Liver (tissue), 9 donors: Measurements from ENCODE around the gene BZW2. TPM values are rescaled to one million over a fixed set of nuclear protein-coding genes. Genes with fewer than 3 reads are reported as not detected.

Experiments used
- DNase-seq: peaks from one replicate; pipeline ENCODE4 v3.0.0-alpha.2; 2017; ENCODE audit warnings: low spot score
- H3K27ac ChIP-seq, 2 donors: one replicate each; pipeline ENCODE4 v1.7.0; 2013; ENCODE audit warnings: inconsistent platforms in 2 of 2, low read length in 2 of 2, control low read depth in 1 of 2, low read depth in 1 of 2, mild to moderate bottlenecking in 1 of 2
- H3K27me3 ChIP-seq, 4 donors: one replicate each; pipeline versions ENCODE4 v1.6.1 to v1.7.0; 2013; ENCODE audit warnings: low read length in 3 of 4, inconsistent platforms in 1 of 4, mild to moderate bottlenecking in 1 of 4, moderate library complexity in 1 of 4; ENCODE audit not compliant: control insufficient read depth in 4 of 4, insufficient read depth in 4 of 4
- H3K36me3 ChIP-seq, 4 donors: one replicate each; pipeline versions ENCODE4 v1.6.1 to v1.7.0; 2013; ENCODE audit warnings: low read length in 3 of 4, mild to moderate bottlenecking in 3 of 4, low read depth in 1 of 4, moderate library complexity in 1 of 4; ENCODE audit not compliant: control insufficient read depth in 4 of 4, insufficient read depth in 3 of 4
- H3K4me1 ChIP-seq, 4 donors: one replicate each; pipeline versions ENCODE4 v1.6.1 to v1.7.0; 2013; ENCODE audit warnings: low read length in 3 of 4, mild to moderate bottlenecking in 3 of 4, moderate library complexity in 1 of 4; ENCODE audit not compliant: control insufficient read depth in 4 of 4, insufficient read depth in 4 of 4
- H3K4me3 ChIP-seq, 3 donors: one replicate each; pipeline versions ENCODE4 v1.6.1 to v1.7.0; 2013; ENCODE audit warnings: low read length in 3 of 3, control low read depth in 1 of 3, low read depth in 1 of 3, mild to moderate bottlenecking in 1 of 3
- H3K9ac ChIP-seq, 2 donors: one replicate each; pipeline ENCODE4 v1.7.0; 2013; ENCODE audit warnings: low read length in 2 of 2, mild to moderate bottlenecking in 2 of 2, moderate library complexity in 2 of 2, control low read depth in 1 of 2, low read depth in 1 of 2
- H3K9me3 ChIP-seq, 4 donors: one replicate each; pipeline versions ENCODE4 v1.6.1 to v1.7.0; 2013; ENCODE audit warnings: low read length in 3 of 4; ENCODE audit not compliant: control insufficient read depth in 4 of 4
- CTCF ChIP-seq: fragments of 150-350 bp; IDR thresholded peaks from 2 replicates; pipeline ENCODE4 v1.5.1; 2017; ENCODE audit warnings: improper control_type of control experiment, low read depth, low read length; ENCODE audit not compliant: missing input control
- EGR1 ChIP-seq, 2 donors: IDR thresholded peaks; 2 replicates each; pipeline ENCODE4 v1.6.1; 2016 to 2018; ENCODE audit warnings: antibody characterized with exemption in 2 of 2, low read depth in 2 of 2
- FOXA1 ChIP-seq: IDR thresholded peaks from 2 replicates; pipeline ENCODE4 v1.6.1; 2016; ENCODE audit warnings: antibody characterized with exemption
- FOXA2 ChIP-seq: IDR thresholded peaks from 2 replicates; pipeline ENCODE4 v1.6.1; 2016; ENCODE audit warnings: antibody characterized with exemption
- GABPA ChIP-seq, 2 donors: IDR thresholded peaks in 1 of 2; conservative IDR thresholded peaks in 1 of 2; 2 replicates each; pipeline ENCODE4 v1.6.1; 2016; ENCODE audit warnings: antibody characterized with exemption in 2 of 2, mild to moderate bottlenecking in 1 of 2, moderate library complexity in 1 of 2
- HNF4A ChIP-seq, 2 donors: conservative IDR thresholded peaks; 2 replicates each; pipeline ENCODE4 v1.6.1; 2016; ENCODE audit warnings: antibody characterized with exemption in 2 of 2, mild to moderate bottlenecking in 2 of 2
- HNF4G ChIP-seq: IDR thresholded peaks from 2 replicates; pipeline ENCODE4 v1.6.1; 2016; ENCODE audit warnings: antibody characterized with exemption
- JUND ChIP-seq, 2 donors: IDR thresholded peaks; 2 replicates each; pipeline ENCODE4 v1.6.1; 2016; ENCODE audit warnings: antibody characterized with exemption in 2 of 2
- NR2F2 ChIP-seq: IDR thresholded peaks from 2 replicates; pipeline ENCODE4 v1.6.1; 2016; ENCODE audit warnings: antibody characterized with exemption
- RAD21 ChIP-seq, 2 donors: IDR thresholded peaks; 2 replicates each; pipeline ENCODE4 v1.6.1; 2016; ENCODE audit warnings: antibody characterized with exemption in 2 of 2, mild to moderate bottlenecking in 2 of 2
- RXRA ChIP-seq, 2 donors: IDR thresholded peaks; 2 replicates each; pipeline ENCODE4 v1.6.1; 2017 to 2018; ENCODE audit warnings: antibody characterized with exemption in 2 of 2, mild to moderate bottlenecking in 1 of 2
- TAF1 ChIP-seq: conservative IDR thresholded peaks from 2 replicates; pipeline ENCODE4 v1.6.1; 2016; ENCODE audit warnings: antibody characterized with exemption, mild to moderate bottlenecking
- YY1 ChIP-seq: IDR thresholded peaks from 2 replicates; pipeline ENCODE4 v1.6.1; 2016; ENCODE audit warnings: antibody characterized with exemption, mild to moderate bottlenecking
- WGBS: extraction: QIAGEN DNeasy Blood & Tissue Kit; methylation state at CpG from one replicate; pipeline ENCODE4 v1.1.7; 2013; 5-methylcytosine and 5-hydroxymethylcytosine counted together
- polyA plus RNA-seq, 2 donors: library from polyadenylated mRNA; stranded (reverse) in 1 of 2; unstranded in 1 of 2; fragments of 200-250 nt in 1 of 2; fragments of >200 nt in 1 of 2; fragmentation: Nextera tagmentation in 1 of 2; extraction: Ambion mirVana in 1 of 2; gene quantifications; one replicate each; pipeline versions ENCODE4 v1.2.1 to v1.2.3, GENCODE V29; 2013 to 2015
- total RNA-seq, 2 donors: library from RNA; depleted of rRNA; stranded (reverse); fragments of >200 nt; gene quantifications; one replicate each; pipeline ENCODE4 v1.2.3, GENCODE V29; 2014
- TF ChIP-seq, protein P1 (sequence below): IDR thresholded peaks from 2 replicates; pipeline ENCODE4 v1.6.1; 2016; ENCODE audit warnings: antibody characterized with exemption
- TF ChIP-seq, protein P2 (sequence below): IDR thresholded peaks from 2 replicates; pipeline ENCODE4 v1.6.1; 2016; ENCODE audit warnings: antibody characterized with exemption
- TF ChIP-seq, protein P3 (sequence below): IDR thresholded peaks from 2 replicates; pipeline ENCODE4 v1.6.1; 2016; ENCODE audit warnings: antibody characterized with exemption, mild to moderate bottlenecking
- donor health status: healthy.
- donor health status: healthy.
- donor health status: healthy.
- donor health status: healthy.
- donor health status: healthy.

BZW2 gene
- total and polyA plus RNA-seq, 4 donors = 10.9 to 18.6 (median 13.1) TPM

DNA sequence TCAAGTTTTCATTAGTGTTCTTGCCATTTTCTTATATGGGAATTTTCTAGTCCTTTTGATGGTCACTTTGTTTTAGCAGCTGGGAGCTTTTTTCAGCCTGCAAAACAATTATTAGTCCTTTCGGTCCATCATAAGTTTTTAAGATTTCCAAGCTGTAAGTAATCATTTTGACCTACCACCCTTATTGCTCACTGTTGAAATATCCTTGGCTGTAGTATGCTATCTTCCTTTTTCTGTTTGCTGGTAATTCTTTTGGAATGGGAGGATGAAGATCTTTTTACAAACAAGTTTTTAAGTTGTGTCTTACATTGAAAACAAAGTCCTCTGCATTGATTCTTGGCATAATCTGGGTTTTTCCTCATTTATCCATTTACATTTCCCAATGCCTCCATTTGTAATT lies 24.0 kb downstream of the BZW2 start (continued):
- TF ChIP-seq, protein P1, sequence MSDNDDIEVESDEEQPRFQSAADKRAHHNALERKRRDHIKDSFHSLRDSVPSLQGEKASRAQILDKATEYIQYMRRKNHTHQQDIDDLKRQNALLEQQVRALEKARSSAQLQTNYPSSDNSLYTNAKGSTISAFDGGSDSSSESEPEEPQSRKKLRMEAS = no peak
- TF ChIP-seq TAF1 = no peak

- Histone ChIP-seq H3K4me3 (no peak overlapping the region), H3K27me3 (no peaks in the 10 kb centered on the region), H3K36me3 (peaks cover 1 to 6% (median 4%) of the 10 kb centered on the region in 4 donors), H3K9me3 (no peaks in the 10 kb centered on the region), H3K27ac (no peak overlapping the region), H3K9ac (no peak overlapping the region), H3K4me1 (no peaks in the 10 kb centered on the region)
- TF ChIP-seq FOXA1 = no peak
- no peak for TF ChIP-seq EGR1 (IDR thresholded peaks at IDR 0.05; ENCODE audit: low read depth in 2 of 2)
- TF ChIP-seq FOXA2 = no peak
- TF ChIP-seq GABPA (IDR thresholded peaks at IDR 0.05 in 1 of 2, conservative IDR thresholded peaks at IDR 0.05 in 1 of 2) = no peak
- TF ChIP-seq NR2F2 = no peak
- TF ChIP-seq HNF4G = no peak
- TF ChIP-seq, protein P1 = no peak
- TF ChIP-seq RXRA (IDR thresholded peaks at IDR 0.05) = no peak
- no peak for TF ChIP-seq TAF1
- no peak for TF ChIP-seq JUND (IDR thresholded peaks at IDR 0.05)
- TF ChIP-seq CTCF = no peak
- TF ChIP-seq YY1 = no peak
- TF ChIP-seq, protein P2, sequence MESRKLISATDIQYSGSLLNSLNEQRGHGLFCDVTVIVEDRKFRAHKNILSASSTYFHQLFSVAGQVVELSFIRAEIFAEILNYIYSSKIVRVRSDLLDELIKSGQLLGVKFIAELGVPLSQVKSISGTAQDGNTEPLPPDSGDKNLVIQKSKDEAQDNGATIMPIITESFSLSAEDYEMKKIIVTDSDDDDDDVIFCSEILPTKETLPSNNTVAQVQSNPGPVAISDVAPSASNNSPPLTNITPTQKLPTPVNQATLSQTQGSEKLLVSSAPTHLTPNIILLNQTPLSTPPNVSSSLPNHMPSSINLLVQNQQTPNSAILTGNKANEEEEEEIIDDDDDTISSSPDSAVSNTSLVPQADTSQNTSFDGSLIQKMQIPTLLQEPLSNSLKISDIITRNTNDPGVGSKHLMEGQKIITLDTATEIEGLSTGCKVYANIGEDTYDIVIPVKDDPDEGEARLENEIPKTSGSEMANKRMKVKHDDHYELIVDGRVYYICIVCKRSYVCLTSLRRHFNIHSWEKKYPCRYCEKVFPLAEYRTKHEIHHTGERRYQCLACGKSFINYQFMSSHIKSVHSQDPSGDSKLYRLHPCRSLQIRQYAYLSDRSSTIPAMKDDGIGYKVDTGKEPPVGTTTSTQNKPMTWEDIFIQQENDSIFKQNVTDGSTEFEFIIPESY = no peak
- TF ChIP-seq HNF4A (conservative IDR thresholded peaks at IDR 0.05) = no peak
- no peak for TF ChIP-seq RAD21 (IDR thresholded peaks at IDR 0.05)
- TF ChIP-seq, protein P3, sequence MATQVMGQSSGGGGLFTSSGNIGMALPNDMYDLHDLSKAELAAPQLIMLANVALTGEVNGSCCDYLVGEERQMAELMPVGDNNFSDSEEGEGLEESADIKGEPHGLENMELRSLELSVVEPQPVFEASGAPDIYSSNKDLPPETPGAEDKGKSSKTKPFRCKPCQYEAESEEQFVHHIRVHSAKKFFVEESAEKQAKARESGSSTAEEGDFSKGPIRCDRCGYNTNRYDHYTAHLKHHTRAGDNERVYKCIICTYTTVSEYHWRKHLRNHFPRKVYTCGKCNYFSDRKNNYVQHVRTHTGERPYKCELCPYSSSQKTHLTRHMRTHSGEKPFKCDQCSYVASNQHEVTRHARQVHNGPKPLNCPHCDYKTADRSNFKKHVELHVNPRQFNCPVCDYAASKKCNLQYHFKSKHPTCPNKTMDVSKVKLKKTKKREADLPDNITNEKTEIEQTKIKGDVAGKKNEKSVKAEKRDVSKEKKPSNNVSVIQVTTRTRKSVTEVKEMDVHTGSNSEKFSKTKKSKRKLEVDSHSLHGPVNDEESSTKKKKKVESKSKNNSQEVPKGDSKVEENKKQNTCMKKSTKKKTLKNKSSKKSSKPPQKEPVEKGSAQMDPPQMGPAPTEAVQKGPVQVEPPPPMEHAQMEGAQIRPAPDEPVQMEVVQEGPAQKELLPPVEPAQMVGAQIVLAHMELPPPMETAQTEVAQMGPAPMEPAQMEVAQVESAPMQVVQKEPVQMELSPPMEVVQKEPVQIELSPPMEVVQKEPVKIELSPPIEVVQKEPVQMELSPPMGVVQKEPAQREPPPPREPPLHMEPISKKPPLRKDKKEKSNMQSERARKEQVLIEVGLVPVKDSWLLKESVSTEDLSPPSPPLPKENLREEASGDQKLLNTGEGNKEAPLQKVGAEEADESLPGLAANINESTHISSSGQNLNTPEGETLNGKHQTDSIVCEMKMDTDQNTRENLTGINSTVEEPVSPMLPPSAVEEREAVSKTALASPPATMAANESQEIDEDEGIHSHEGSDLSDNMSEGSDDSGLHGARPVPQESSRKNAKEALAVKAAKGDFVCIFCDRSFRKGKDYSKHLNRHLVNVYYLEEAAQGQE = no peak
- 96% methylated on average over 4 of the region's 4 CpGs for WGBS
- DNase-seq = no peak
Observed at GRCh38 chr7:16670731-16671344, 24.9 kb downstream of the BZW2 start.
